CD14-positive monocyte (primary cell): ENCODE results near the gene ARID2. TPM values are rescaled to one million over a fixed set of nuclear protein-coding genes. Genes with fewer than 3 reads are reported as not detected.

ENCODE experiments used
- DNase-seq, 3 donors: peaks; one replicate each; pipeline ENCODE4 v3.0.0-alpha.2; 2011 to 2022
- H2AFZ ChIP-seq: 2 replicates; pipeline ENCODE4 v1.6.0; 2012; ENCODE audit warnings: mild to moderate bottlenecking, low read depth, low read length, inconsistent platforms; ENCODE audit not compliant: insufficient read depth, poor library complexity, severe bottlenecking
- H3K27ac ChIP-seq, 2 donors: 1 replicate in 1 of 2; 2 replicates in 1 of 2; pipeline ENCODE4 v1.5.1; 2012 to 2013; ENCODE audit warnings: low read length in 2 of 2, control low read depth in 1 of 2, inconsistent platforms in 1 of 2, low read depth in 1 of 2, mild to moderate bottlenecking in 1 of 2
- H3K27me3 ChIP-seq, 2 donors: one replicate each; pipeline versions ENCODE4 v1.6.0 to v1.6.1; 2011 to 2013; ENCODE audit warnings: low read length in 2 of 2; ENCODE audit not compliant: control insufficient read depth in 2 of 2, insufficient read depth in 2 of 2
- H3K36me3 ChIP-seq, 2 donors: replicated peaks in 1 of 2; 1 replicate in 1 of 2; 2 replicates in 1 of 2; pipeline versions ENCODE4 v1.5.1 to v1.6.1; 2012 to 2013; ENCODE audit warnings: low read length in 2 of 2, control low read depth in 1 of 2, inconsistent platforms in 1 of 2, mild to moderate bottlenecking in 1 of 2; ENCODE audit not compliant: insufficient read depth in 2 of 2, control insufficient read depth in 1 of 2
- H3K4me1 ChIP-seq, 2 donors: 1 replicate in 1 of 2; 2 replicates in 1 of 2; pipeline versions ENCODE4 v1.5.1 to v1.6.1; 2012 to 2013; ENCODE audit warnings: low read length in 2 of 2, control low read depth in 1 of 2, inconsistent platforms in 1 of 2, mild to moderate bottlenecking in 1 of 2, moderate library complexity in 1 of 2; ENCODE audit not compliant: insufficient read depth in 2 of 2, control insufficient read depth in 1 of 2
- H3K4me2 ChIP-seq: replicated peaks from 2 replicates; pipeline ENCODE3; 2012; ENCODE audit warnings: low read length, moderate library complexity, mild to moderate bottlenecking; ENCODE audit not compliant: poor library complexity, severe bottlenecking; ENCODE audit errors: extremely low read depth
- H3K4me3 ChIP-seq, 3 experiments: fragments of 200-600 bp in 1 of 3; sonication (generic) in 1 of 3; replicated peaks in 1 of 3; 1 replicate in 2 of 3; 2 replicates in 1 of 3; pipeline ENCODE4 v1.5.1; 2011 to 2013; ENCODE audit warnings: low read length in 3 of 3, mild to moderate bottlenecking in 3 of 3, control low read depth in 2 of 3, low read depth in 2 of 3, inconsistent platforms in 1 of 3, moderate library complexity in 1 of 3
- H3K79me2 ChIP-seq: 2 replicates; pipeline ENCODE4 v1.6.0; 2012; ENCODE audit warnings: mild to moderate bottlenecking, control low read depth, inconsistent platforms, low read length, moderate library complexity; ENCODE audit not compliant: insufficient read depth
- H3K9ac ChIP-seq: 2 replicates; pipeline ENCODE4 v1.6.0; 2017; ENCODE audit warnings: low read length, mild to moderate bottlenecking; ENCODE audit not compliant: insufficient read depth, poor library complexity, severe bottlenecking
- H3K9me3 ChIP-seq, 2 donors: replicated peaks in 1 of 2; 1 replicate in 1 of 2; 2 replicates in 1 of 2; pipeline versions ENCODE4 v1.5.1 to v1.6.1; 2012 to 2013; ENCODE audit warnings: low read length in 2 of 2, control low read depth in 1 of 2; ENCODE audit not compliant: control insufficient read depth in 1 of 2, insufficient read depth in 1 of 2
- H4K20me1 ChIP-seq: 2 replicates; pipeline ENCODE4 v1.6.0; 2012; ENCODE audit warnings: mild to moderate bottlenecking, low read length, control low read depth, moderate library complexity; ENCODE audit not compliant: insufficient read depth
- H3K27ac Mint-ChIP-seq, 7 donors: one replicate each; pipeline ENCODE4 v1.8.0; 2020; ENCODE audit warnings: mild to moderate bottlenecking in 7 of 7, mixed read lengths in 7 of 7, moderate library complexity in 6 of 7, inconsistent platforms in 2 of 7
- H3K27me3 Mint-ChIP-seq, 3 donors: one replicate each; pipeline ENCODE4 v1.8.0; 2021 to 2022; ENCODE audit warnings: low read depth in 3 of 3, mild to moderate bottlenecking in 3 of 3, mixed read lengths in 3 of 3, moderate library complexity in 3 of 3, inconsistent platforms in 1 of 3
- H3K36me3 Mint-ChIP-seq, 2 donors: one replicate each; pipeline ENCODE4 v1.8.0; 2020; ENCODE audit warnings: mixed read lengths in 2 of 2, inconsistent platforms in 1 of 2, mild to moderate bottlenecking in 1 of 2
- H3K4me1 Mint-ChIP-seq: one replicate; pipeline ENCODE4 v1.8.0; 2020; ENCODE audit warnings: mild to moderate bottlenecking, mixed read lengths
- H3K4me3 Mint-ChIP-seq, 2 donors: one replicate each; pipeline ENCODE4 v1.8.0; 2020; ENCODE audit warnings: mild to moderate bottlenecking in 2 of 2, mixed read lengths in 2 of 2, moderate library complexity in 1 of 2
- H3K9me3 Mint-ChIP-seq, 7 donors: one replicate each; pipeline ENCODE4 v1.8.0; 2020 to 2022; ENCODE audit warnings: mixed read lengths in 7 of 7, mild to moderate bottlenecking in 6 of 7, moderate library complexity in 6 of 7, inconsistent platforms in 2 of 7
- CTCF ChIP-seq: fragments of 200-600 bp; IDR thresholded peaks from one replicate; pipeline ENCODE4 v1.8.0; 2022; ENCODE audit warnings: antibody characterized with exemption, mild to moderate bottlenecking
- WGBS: methylation state at CpG from one replicate; pipeline ENCODE4 v1.1.5; 2013; ENCODE audit warnings: missing lambda C conversion rate; ENCODE audit not compliant: insufficient coverage; 5-methylcytosine and 5-hydroxymethylcytosine counted together
- intact Hi-C, 2 donors: fragments of 100-400 bp; cut with micrococcal nuclease; formaldehyde crosslinking; loops; one replicate each; pipeline versions ENCODE4 v1.15.0 to v1.15.1; 2023
- polyA plus RNA-seq, 3 donors: library from polyadenylated mRNA; depleted of rRNA in 1 of 3; unstranded in 2 of 3; stranded (reverse) in 1 of 3; fragments of 300-500 nt in 2 of 3; fragments of >200 nt in 1 of 3; fragmentation: Illumina TruSeq in 2 of 3; gene quantifications; 1 replicate in 2 of 3; 2 replicates in 1 of 3; pipeline ENCODE4 v1.2.3, GENCODE V29; 2012 to 2021

The ARID2 gene
- polyA plus RNA-seq, 3 donors = 3.0 to 8.0 (median 4.7) TPM

GRCh38 chr12:45879363-45879895, 149.9 kb downstream of the ARID2 start:
- no peak for DNase-seq

GRCh38 chr12:45880533-45880932, 151.0 kb downstream of the ARID2 start:
- Histone ChIP-seq H3K9ac (no peak overlapping the region), H3K4me1 (no peaks in the 10 kb centered on the region), H3K4me3 (no peak overlapping the region), H3K79me2 (no peaks in the 10 kb centered on the region), H4K20me1 (no peaks in the 10 kb centered on the region), H3K9me3 (peaks cover 2 to 16% of the 10 kb centered on the region in 2 donors), H3K27me3 (no peaks in the 10 kb centered on the region), H2AFZ (no peak overlapping the region), H3K36me3 (peaks cover 30 to 89% of the 10 kb centered on the region in 2 donors), H3K4me2 (no peak overlapping the region), H3K27ac (peak overlapping the region in 1 of 2 donors; percentile 9)
- Mint-ChIP-seq H3K4me1 (no peaks in the 10 kb centered on the region), H3K27ac (no peak overlapping the region), H3K27me3 (peaks cover 0 to 2% (median 0%) of the 10 kb centered on the region in 3 donors), H3K9me3 (peaks cover 3 to 10% (median 7%) of the 10 kb centered on the region in 7 donors), H3K36me3 (peaks cover 59 to 76% of the 10 kb centered on the region in 2 donors), H3K4me3 (no peak overlapping the region)
- TF ChIP-seq CTCF = no peak
- intact Hi-C loops = no loop called here
- DNase-seq = no peak
- 100% methylated on average over 1 of the region's 2 CpGs for WGBS

More at GRCh38 chr12:45879363-45879895, 149.9 kb downstream of the ARID2 start:
- Histone ChIP-seq H3K79me2 (no peaks in the 10 kb centered on the region), H2AFZ (no peak overlapping the region), H3K9me3 (peaks cover 0 to 6% of the 10 kb centered on the region in 2 donors), H3K4me2 (no peak overlapping the region), H3K36me3 (peaks cover 32 to 89% of the 10 kb centered on the region in 2 donors), H3K4me1 (no peaks in the 10 kb centered on the region), H3K27me3 (no peaks in the 10 kb centered on the region), H3K27ac (no peak overlapping the region), H3K4me3 (no peak overlapping the region), H3K9ac (no peak overlapping the region), H4K20me1 (no peaks in the 10 kb centered on the region)
- 90% methylated on average over 2 of the region's 2 CpGs for WGBS
- no peak for TF ChIP-seq CTCF
- H3K27ac Mint-ChIP-seq = peak overlapping the region in 2 of 7 donors; percentile 34 to 52
- no peak overlapping the region for H3K4me3 Mint-ChIP-seq
- H3K9me3 Mint-ChIP-seq = peaks cover 0 to 6% (median under 1%) of the 10 kb centered on the region in 7 donors
- intact Hi-C loops = no loop called here
- H3K27me3 Mint-ChIP-seq = peaks cover 0 to 2% (median 0%) of the 10 kb centered on the region in 3 donors
- H3K36me3 Mint-ChIP-seq = peaks cover 63 to 74% of the 10 kb centered on the region in 2 donors
- H3K4me1 Mint-ChIP-seq = no peaks in the 10 kb centered on the region
